ENCODE data around the gene PPP2R2C.

DNA sequence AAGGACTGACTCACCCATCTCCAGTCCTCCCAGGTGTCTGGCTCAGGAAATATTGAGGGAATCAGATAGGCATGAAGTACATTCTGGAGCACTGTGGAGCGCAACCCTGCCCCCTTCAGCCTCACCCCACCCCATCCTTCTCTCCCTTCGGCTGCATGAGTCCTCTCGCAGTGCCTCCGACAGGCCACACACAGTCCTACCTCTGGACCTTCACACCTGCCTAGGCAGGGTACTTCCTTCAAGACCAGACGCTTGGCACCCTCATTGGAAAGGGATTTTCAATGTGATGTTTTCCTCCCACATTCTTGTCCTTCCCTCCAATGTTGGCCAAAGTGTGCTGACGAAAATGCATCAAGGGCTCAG lies 26.8 kb upstream of the PPP2R2C start:
- TF ChIP-seq, protein P1, sequence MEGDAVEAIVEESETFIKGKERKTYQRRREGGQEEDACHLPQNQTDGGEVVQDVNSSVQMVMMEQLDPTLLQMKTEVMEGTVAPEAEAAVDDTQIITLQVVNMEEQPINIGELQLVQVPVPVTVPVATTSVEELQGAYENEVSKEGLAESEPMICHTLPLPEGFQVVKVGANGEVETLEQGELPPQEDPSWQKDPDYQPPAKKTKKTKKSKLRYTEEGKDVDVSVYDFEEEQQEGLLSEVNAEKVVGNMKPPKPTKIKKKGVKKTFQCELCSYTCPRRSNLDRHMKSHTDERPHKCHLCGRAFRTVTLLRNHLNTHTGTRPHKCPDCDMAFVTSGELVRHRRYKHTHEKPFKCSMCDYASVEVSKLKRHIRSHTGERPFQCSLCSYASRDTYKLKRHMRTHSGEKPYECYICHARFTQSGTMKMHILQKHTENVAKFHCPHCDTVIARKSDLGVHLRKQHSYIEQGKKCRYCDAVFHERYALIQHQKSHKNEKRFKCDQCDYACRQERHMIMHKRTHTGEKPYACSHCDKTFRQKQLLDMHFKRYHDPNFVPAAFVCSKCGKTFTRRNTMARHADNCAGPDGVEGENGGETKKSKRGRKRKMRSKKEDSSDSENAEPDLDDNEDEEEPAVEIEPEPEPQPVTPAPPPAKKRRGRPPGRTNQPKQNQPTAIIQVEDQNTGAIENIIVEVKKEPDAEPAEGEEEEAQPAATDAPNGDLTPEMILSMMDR (conservative IDR thresholded peaks at IDR 0.05; ENCODE audit: low read length): no peak
- no peak for TF ChIP-seq EZH2phosphoT487 (IDR thresholded peaks at IDR 0.05; ENCODE audit: borderline replicate concordance)
